NCI-H2107 treated with DMSO at 0.1 percent for 48 hours (cell line): ENCODE measurements around the gene GHR.

ENCODE experiments used
- DNase-seq: peaks from one replicate; lab custom pipeline; 2025; ENCODE audit not compliant: unreplicated experiment; lab: John Stamatoyannopoulos, UW

Gene GHR

GRCh38 chr5:42515504-42515903 lies 92.3 kb downstream of the GHR start:
- DNase-seq = no peak

DNA sequence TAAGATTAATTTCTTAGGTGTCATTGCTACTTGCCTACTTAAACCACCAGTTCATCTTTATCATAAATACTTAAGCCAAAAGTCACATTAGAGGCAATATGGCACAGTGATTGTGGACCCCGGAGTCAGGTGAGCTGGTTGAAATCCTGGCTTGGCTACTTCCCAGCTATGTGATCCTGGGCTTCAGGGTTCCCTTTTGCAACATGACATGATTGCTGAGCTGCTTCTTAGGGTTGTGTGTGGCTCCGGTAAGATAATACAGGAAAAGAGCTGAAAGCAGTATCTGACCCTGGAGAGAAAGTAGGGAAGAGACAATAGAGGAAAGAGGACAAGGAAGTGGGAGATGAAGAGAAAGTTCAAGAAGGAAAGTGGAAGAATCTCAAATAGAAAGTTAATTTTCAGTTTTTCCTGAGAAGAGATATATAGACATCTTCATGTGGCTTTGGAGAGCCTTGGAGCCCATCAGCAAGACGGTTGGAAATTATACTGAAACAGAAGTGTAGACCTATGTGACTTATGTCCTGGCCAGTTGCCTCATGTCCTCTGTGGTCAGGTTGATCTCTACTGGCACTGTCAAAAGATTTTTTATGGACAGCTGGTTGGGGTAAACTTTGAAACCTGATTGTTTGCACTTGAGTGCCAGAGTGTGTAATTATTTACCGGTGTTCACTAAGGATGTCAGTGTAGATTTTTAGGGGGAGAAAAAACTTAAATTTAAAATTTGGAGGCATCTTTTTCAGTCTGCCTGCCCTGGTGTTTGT lies 93.2 kb downstream of the GHR start:
- DNase-seq = no peak

DNA sequence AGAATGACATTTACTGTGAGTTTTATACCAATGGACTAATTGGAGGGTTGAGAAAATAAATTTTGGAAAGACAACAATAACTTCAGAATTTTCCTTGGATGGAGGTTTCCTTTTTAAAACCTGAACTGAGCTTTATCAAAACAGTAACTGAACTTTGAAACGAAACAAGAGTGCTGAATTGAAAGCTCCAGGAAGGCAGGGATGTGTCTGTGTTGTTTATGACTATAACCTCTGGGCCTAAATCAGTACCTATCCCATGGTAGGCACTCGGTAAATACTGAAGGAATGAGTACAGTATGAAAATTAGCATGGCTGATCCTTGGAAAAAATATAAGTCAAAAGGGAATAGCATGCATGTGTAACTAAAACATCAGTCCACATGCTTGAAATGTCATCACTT lies 93.9 kb downstream of the GHR start:
- DNase-seq = no peak

- no peak for DNase-seq
Measured at GRCh38 chr5:42518595-42519221, 95.5 kb downstream of the GHR start.

DNA sequence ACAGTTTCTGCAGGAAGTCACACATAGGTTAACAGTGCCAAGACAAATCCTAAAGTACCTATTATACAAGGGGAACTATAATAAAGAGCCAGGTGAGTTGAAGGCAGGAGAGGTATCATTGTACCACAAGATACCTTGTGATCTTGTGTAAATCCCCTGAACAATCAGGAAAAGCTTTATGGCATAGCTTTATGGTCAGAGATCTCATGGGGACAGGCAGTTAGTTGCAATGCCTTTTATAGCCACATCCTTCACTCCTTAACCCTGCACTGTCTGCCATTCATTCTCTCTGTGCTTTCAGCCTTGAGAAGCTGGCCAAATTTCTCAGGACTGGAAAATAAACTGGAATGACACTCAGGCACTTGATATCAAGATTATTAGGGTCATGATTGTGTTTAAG lies 97.0 kb downstream of the GHR start:
- DNase-seq = no peak

DNA sequence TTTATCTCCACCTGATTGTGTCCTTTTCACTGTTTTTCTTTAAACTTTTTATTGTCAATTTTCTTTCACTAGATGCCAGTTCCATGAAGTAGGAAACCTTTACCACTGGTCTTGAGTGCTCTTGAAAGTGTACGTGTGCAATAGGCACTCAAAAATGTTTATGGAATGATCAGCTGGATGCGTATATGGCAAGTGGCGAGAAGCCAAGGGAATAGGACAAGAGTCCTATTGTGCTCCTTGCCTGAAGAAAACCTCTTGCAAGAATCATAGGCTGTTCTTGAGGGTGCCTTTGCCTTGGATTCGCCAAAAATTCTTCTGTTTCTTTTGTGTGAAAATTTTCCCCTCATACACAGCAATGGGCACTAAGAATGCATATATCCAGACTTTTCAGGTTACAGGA lies 97.7 kb downstream of the GHR start:
- no peak for DNase-seq

DNA sequence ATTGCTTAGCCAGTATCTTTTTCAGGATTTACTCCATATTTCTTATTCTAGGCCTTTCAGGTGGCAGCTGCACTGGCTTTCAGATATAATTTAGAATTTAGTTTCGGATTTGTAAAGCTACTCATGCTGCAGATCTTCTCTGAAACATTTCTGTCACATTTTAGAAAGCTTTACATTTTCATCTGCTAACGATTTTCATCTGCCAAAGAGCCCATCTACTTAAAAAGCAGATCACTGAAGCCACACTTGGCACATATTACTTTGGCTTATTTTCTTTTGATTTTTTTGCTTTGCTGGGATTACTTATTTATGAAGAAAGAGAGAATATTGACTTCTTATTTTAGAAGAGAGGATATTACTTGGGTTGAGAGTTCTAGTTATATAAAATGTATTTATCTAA lies 98.2 kb downstream of the GHR start:
- DNase-seq = no peak

DNA sequence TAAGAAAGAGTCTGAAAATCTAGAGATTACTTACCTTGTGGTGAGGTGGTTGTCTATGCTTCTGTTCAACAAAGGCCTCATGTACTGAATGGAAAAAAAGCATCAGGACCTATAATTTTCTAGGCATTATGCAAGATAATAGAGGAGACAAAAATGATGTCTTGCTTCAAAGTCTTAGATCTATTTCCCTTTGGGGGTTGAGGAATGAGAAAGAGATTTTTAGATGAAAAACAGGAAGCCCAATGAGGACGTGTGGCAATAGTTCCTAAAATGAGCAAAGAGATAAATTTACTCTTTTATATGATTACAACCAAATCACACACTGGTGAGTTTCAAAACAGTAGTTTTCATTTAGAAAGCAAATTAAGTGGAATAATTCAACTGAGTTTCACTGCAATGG lies 99.5 kb downstream of the GHR start:
- no peak for DNase-seq

- DNase-seq = no peak
Measured at GRCh38 chr5:42526179-42526578, 102.9 kb downstream of the GHR start.

DNA sequence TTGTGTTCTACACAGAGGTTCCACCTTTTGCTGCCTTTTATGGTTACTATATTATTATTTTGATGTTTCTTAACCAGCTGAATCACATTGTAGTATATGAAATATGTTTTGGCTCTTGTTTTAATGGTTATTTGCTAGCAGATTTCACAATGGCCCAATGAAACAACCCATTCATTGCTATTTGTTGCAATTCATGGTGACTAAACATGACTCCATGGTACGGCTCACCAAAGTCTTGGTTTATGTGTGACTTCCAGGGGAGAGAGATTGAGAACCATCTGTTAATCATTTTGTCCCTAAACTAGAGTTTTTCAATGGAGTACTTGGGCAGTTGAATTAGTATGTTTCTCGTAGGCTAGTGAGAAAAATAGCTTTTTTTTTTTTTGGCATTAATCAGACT lies 108.4 kb downstream of the GHR start:
- no peak for DNase-seq

DNA sequence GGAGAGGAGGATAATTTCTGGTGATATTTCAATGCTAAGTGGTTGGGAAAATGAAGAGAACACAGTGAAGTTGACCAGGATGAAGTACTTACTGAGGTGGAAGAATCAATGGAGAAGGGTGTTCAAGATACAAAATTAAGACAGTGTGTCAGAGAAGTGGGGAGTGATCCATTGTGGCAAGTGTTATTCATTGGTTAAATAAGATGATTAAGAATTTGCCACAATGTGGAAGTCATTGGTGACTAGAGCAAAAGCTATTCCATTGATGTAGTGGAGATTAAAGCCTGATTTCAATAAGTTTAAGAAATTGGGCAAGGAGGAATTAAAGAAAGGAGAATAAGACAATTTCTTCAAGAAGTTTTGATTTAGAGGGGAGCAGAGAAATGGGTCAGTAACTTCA lies 118.9 kb downstream of the GHR start:
- DNase-seq = no peak

DNA sequence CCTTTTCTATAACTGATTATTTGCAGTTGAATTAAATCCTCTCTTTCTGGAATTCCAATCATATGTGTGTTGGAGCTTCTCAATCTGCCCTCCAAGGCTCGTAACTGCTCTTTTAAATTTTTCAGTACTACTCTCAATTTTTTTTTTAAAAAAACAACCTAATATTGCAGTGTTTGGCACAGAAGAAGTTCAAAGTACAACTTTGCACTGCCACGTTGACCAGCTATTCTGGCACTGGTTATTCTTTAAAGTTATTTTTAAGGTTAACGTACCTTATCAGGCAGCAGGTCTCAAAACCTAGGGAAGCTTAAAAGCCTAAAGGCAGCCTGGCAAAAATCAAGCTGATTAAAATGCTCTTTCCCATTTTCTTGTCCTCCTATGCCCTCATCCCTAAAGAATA lies 120.5 kb downstream of the GHR start:
- no peak for DNase-seq

- DNase-seq = no peak
Measured at GRCh38 chr5:42545038-42545437, 121.8 kb downstream of the GHR start.

- DNase-seq = no peak
Measured at GRCh38 chr5:42547141-42547540, 123.9 kb downstream of the GHR start.

DNA sequence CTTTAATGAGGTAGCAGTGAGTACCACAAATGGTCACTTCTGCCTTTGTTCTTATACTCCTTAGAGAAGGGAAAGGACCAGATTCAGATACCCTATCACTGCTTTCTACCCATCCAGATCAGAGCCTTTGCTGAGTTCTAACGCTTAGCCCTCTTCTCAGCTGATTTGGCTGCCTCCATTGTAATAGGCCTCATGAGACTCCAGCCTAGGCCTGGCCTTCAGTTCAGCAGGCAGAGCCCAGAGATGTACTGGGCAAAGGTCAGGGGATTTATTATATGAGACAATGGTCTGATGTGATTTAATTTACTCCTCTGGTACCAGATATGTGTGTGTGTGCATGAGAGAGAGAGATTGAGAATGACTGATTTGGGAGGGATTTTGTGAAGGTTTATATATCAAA lies 124.7 kb downstream of the GHR start:
- no peak for DNase-seq

- DNase-seq = no peak
Measured at GRCh38 chr5:42552597-42552996, 129.4 kb downstream of the GHR start.

DNA sequence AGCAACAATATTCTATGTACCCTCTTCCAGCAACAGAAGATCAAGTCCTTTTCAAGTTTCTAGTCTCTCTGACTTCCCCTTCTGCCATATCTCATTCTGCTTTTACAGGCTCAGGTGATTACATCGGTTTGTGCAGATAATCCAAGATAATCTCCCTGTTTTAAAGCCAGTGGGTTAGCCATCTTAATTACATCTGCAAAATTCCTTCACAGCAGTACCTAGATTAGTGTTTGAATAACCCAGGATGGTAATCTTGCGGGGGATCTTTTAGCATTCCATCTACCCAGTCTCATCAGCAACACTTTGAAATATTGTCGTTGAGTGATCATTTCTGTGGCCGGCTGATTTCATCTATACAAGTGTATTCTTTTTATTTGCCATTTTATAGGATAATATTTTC lies 130.2 kb downstream of the GHR start:
- DNase-seq = no peak

- no peak for DNase-seq
Measured at GRCh38 chr5:42555010-42555409, 131.8 kb downstream of the GHR start.

DNA sequence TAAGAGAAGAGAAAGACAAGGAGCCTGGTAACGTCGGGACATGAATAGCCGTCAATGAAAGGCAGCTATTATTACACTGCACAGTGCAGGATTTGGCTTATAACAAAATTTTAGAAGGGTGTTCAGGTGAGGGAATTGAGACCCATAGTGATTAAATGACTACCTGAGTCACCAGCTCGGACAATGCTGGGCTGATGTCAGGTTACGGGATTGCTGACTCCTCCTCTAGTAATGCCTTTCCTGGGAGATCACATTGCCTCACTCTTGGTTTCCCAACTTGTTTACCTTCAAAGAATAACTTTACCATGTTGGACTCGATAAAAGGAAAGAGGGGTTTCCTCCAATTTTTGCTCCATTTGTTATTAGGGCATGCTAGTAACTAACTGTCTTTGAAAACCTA lies 132.6 kb downstream of the GHR start:
- no peak for DNase-seq

DNA sequence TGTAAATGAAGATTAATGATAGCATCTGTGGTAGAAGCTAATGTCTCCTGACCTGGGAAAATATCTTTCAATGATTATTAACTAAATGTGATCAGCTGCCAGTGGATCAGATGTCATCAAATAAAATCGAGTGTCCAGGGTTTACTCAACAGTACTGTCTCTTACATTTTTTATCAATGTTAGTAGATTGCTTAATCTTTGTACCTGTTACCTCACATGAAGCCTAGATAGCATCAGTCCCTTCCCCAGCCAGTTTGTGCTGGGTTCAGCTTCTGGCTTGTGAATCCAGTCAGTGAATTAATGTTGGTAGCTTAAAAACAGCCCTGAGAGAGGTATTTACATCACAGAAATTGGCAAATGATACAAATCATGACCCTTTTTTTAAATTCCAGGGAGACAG lies 134.4 kb downstream of the GHR start:
- DNase-seq = no peak

DNA sequence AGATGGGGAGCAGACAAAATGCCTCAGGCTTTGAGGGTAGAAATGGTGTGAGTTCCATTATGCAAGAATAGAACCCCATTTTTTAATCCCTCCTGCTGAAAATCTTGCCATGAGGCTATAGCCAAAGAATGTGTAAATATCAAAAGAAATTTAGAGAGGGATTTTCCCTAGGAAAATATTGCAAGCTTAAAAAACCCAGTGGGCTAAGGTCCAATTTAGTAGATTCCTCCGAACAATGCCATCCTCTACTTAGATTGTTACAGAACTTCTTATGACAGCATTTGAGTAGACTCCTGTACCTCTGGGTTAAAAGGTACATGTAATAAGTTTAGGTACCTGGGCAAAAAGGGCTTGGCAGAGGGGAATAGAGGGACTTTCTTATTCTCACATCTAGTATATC lies 138.4 kb downstream of the GHR start:
- DNase-seq = no peak

- no peak for DNase-seq
Measured at GRCh38 chr5:42564689-42565356, 141.6 kb downstream of the GHR start.
